Endothelial cell of umbilical vein (primary cell): ENCODE results near the gene ATCAY.

Experiments used
- CTCF ChIP-seq, 2 donors: IDR thresholded peaks; 1 replicate in 1 of 2; 2 replicates in 1 of 2; pipeline ENCODE4 v1.5.1; 2011; ENCODE audit warnings: low read length in 2 of 2, mild to moderate bottlenecking in 2 of 2, moderate library complexity in 2 of 2, control low read depth in 1 of 2, inconsistent platforms in 1 of 2, low read depth in 1 of 2; ENCODE audit not compliant: insufficient read depth in 1 of 2; ENCODE audit errors: extremely low read depth in 1 of 2
- EZH2 ChIP-seq: IDR thresholded peaks from 2 replicates; pipeline ENCODE4 v1.6.1; 2012; ENCODE audit warnings: borderline replicate concordance, low read depth, mild to moderate bottlenecking, moderate library complexity, low read length, inconsistent platforms; ENCODE audit not compliant: severe bottlenecking
- FOS ChIP-seq: IDR thresholded peaks from 2 replicates; pipeline ENCODE4 v1.6.1; 2011; ENCODE audit warnings: mild to moderate bottlenecking, low read length, moderate library complexity, borderline replicate concordance; ENCODE audit not compliant: insufficient read depth
- GATA2 ChIP-seq: IDR thresholded peaks from 2 replicates; pipeline ENCODE4 v1.7.0; 2011; ENCODE audit warnings: low read depth, mild to moderate bottlenecking, moderate library complexity, mixed read lengths, low read length; ENCODE audit not compliant: insufficient read length, insufficient read depth
- JUN ChIP-seq: IDR thresholded peaks from 2 replicates; pipeline ENCODE4 v1.6.1; 2011; ENCODE audit warnings: borderline replicate concordance, low read depth; ENCODE audit not compliant: insufficient read length, insufficient read depth
- MAX ChIP-seq: IDR thresholded peaks from 2 replicates; pipeline ENCODE4 v1.6.1; 2011; ENCODE audit not compliant: insufficient read depth, insufficient read length
- POLR2A ChIP-seq: IDR thresholded peaks from 2 replicates; pipeline ENCODE4 v1.6.1; 2012; ENCODE audit warnings: low read depth, mild to moderate bottlenecking, control low read depth, low read length
- POLR2AphosphoS5 ChIP-seq: IDR thresholded peaks from 2 replicates; pipeline ENCODE4 v1.6.1; 2012; ENCODE audit warnings: low read depth, mild to moderate bottlenecking, control low read depth, low read length, moderate library complexity; ENCODE audit not compliant: insufficient read depth

GRCh38 chr19:3832001-3832400 is 48.5 kb upstream of the ATCAY start:
- TF ChIP-seq CTCF (IDR thresholded peaks at IDR 0.05; ENCODE audit: extremely low read depth in 1 of 2, insufficient read depth in 1 of 2, low read depth in 1 of 2, low read length in 2 of 2) (no peak), POLR2A (no peak), EZH2 (no peak), JUN (no peak), GATA2 (no peak), MAX (no peak), POLR2AphosphoS5 (no peak), FOS (no peak)
